HG02981 (cell line): Measurements from ENCODE around the gene GOLPH3.
"Not testable (repeated sequence)": the region's sequence is repeated elsewhere in the genome, so short reads cannot be mapped to it uniquely, and the experiment has no call there.

Experiments used
- ATAC-seq: cut with Tn5 transposase; IDR thresholded peaks from one replicate; pipeline ENCODE4 v1.9.1; 2021; ENCODE audit warnings: mild to moderate bottlenecking, moderate library complexity; ENCODE audit not compliant: unreplicated experiment

Gene GOLPH3

GRCh38 chr5:32138839-32139493 is 35.2 kb downstream of the GOLPH3 start:
- no peak for ATAC-seq

GRCh38 chr5:32136342-32136741 is 37.8 kb downstream of the GOLPH3 start:
- no peak for ATAC-seq

GRCh38 chr5:32135086-32135485 is 39.0 kb downstream of the GOLPH3 start:
- ATAC-seq, result no peak

DNA sequence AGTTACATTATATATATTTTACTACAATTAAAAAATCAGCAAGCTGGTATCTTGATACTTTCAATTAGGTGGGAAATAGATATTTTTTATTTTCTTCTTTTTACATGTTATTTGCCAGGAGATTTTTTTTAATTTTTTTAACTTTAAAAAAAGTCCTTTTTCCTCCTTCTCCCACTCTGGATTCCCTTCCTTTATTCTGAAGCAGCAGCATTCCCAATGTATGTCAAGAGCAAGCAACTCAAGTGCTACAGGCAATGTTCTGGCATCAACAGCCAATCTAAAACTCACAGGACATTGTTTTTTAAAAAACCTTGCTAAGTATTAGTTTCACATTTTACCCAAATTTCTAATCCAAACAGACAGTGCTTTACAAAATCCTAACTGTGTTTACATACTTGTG is 41.4 kb downstream of the GOLPH3 start:
- no peak for ATAC-seq

DNA sequence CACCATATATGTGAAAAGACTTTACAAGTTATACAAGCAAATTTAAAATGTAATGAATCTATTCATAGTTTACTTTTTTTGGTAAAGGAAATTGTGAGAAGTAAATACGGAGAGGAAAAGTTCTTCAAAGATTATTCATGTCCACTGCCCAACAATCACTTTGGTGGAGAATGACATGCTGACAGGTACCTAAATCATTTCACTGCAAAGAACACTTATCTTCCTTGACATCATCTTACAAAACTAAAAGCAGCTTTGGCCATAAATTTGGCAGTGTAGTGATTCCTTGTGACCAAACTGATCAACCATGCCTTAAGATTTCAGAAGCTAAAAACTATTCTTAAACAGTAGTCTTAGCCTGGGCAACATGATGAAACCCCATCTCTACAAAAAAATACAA is 42.5 kb downstream of the GOLPH3 start:
- ATAC-seq, result no peak

DNA sequence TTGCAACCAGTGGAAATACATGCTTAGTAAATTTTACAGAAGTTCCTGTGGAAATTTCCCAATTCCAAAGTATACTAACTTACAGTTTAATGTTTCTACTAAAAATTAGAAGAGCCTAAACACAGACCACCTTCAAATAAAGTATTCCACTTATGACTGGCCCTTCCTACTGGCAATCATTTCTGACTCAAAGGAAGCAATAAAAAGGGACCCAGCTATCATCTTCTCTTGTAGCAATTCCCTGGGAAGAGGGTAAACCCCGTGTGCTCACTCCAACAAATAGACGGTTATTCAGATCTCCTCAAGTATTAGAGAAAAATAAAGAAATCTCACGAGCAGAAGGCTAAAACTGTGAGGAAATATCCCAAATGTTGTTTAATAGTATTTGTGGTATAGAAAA is 43.3 kb downstream of the GOLPH3 start:
- ATAC-seq, result no peak

- ATAC-seq, result no peak
Observed at GRCh38 chr5:32129074-32129598, 45.0 kb downstream of the GOLPH3 start.

DNA sequence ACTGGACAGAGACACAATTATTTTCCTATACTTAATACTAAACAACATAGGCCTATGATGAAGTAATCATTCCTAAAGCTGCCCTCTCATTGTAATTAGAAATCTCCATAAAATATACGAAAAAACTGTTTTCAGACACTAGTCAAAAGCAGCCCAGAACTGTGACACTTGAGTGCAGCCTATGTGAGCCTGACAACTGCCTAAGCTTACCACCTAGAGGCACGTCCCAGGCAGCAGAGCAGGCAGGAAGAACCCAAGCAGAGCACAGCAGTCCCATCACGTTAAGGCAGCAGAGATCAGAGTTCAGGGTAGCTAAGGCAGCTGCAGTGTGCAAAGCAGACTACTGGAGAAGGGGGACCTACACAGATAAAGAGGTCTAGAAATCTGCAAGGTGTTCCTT is 46.4 kb downstream of the GOLPH3 start:
- ATAC-seq, result no peak

DNA sequence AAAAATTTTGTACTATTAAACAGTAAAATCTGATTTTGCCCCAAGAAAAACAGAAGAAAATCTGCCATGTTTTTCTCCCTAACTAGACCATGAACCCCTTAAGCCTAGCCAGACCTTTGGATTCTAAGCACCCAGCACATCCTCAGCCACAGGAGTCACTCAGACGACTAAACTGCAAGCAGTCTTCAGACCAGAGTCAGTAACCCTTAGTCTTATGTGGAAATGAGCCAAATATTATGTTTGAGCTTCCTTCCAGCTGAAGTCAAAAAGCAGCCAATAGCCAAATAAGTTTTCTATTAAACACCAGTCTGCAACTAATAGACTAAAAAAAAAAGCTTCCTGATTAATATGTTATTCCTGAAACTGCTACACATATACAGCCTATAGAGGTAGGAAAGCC is 47.4 kb downstream of the GOLPH3 start:
- ATAC-seq, result no peak

- no peak for ATAC-seq
Observed at GRCh38 chr5:32123889-32124676, 50.0 kb downstream of the GOLPH3 start.

- no peak for ATAC-seq
Observed at GRCh38 chr5:32123058-32123805, 50.9 kb downstream of the GOLPH3 start.

GRCh38 chr5:32118922-32119321 is 55.2 kb downstream of the GOLPH3 start:
- ATAC-seq, result not testable (repeated sequence)

DNA sequence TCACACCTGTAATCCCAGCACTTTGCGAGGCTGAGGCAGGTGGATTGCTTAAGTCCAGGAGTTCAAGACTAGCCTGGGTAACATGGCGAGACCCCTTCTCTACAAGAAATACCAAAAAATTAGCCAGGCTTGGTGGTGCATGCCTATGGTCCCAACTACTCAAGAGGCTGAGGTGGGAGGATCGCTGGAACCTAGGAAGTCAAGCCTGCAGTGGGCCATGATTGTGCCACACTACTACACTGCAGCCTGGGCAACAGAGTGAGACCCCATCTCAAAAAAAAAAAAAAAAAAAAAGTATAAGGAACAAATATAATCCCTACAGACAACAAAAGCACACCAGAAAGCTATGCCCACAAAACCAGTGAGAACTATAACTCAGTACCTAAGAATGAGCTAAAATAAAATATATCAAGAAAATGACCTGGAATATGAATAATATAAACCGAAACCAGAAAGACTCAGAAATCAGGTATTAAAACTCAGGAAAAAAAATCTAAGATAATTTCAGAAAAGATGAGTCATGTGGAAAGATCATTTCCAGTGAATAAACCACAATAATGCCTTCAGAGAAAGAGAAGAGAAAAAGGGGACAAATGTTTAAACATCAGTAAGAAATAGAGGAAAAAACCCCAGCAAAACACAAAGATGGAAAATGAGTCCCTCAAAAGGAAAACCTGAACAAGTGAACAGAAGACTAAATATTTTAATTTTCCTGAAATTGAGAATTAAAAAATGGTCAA is 57.4 kb downstream of the GOLPH3 start:
- ATAC-seq, result no peak

GRCh38 chr5:32115985-32116384 is 58.1 kb downstream of the GOLPH3 start:
- no peak for ATAC-seq

DNA sequence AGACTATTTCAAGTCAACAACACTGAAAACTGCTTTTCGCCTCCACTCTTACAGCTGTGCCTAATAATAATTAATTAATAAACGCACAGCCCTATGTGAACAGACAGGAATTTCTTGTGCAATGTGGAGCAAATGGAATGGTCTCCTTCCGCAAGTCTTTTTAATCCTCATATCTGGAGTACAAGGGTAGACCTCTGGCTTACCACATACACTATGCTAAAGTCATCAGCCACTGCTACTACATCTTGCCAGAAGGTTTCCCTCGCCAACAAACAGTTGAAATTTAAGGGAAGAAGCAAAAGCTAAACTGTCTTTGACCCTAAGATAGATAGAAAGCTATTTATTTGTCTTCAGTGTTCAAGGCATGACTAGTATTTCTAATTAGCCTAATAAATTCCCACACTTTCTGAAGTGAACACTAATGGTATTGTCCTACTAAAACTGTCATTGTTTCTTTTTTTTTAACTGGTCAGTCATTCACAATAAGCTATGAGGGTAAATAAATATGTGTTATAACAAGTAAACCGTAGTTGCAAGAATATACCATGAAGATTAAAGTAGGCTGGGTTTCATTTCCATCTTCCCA is 63.9 kb downstream of the GOLPH3 start:
- no peak for ATAC-seq

DNA sequence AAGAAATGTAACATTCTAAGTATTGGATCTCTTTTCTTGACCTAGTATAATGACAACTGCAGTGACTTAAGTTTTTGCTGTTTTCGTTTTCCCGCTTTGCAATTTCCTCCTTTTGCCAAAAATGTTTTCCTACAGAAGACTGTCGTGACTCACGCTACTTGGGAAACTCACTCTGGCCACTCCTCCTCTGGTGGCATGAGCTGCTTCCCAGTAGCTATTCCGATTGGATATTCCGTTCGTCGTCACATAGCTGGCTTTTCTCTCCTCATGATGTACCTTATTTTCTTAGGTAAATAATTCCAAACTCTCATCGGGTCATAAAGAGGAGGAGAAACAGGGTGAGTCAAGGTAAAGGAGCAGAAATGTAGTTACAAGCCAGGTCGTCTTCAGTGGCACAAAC is 64.9 kb downstream of the GOLPH3 start:
- no peak for ATAC-seq

DNA sequence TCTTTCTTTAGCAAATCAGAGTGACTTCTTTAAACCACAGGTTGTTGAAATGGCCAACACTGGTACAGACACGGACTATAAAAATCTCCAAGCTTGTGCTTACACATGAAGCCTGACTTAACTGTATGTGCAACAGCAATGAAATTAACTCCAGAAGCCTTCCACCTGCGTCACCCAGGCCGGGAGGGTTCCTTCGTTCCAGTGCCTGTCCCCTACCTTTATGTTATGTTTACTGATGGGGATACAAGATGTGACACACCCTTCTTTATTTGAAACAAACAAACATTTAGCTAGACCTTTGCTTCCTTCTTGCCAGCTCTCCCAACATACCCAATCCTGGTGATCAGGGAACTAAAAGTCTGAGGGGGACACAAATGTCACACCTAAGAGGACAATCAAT is 66.0 kb downstream of the GOLPH3 start:
- no peak for ATAC-seq

DNA sequence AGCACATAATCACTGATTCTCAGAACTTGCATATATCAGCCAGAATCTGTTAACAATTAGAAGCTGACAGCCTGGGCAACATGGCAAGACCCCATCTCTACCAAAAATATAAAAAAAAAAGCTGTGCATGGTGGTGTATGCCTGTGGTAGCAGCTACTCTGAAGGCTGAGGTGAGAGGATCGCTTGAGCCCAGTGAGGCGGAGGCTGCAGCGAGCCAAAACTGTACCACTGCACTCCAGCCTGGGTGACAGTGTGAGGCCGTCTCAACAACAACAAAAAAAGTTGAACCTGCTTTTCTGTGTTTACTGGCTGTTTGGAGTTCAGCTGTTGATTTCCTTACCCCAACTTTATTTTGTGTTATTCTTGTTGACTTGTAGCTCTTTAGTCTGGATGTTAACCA is 66.8 kb downstream of the GOLPH3 start:
- ATAC-seq, result no peak

- no peak for ATAC-seq
Observed at GRCh38 chr5:32103521-32103920, 70.6 kb downstream of the GOLPH3 start.

GRCh38 chr5:32102254-32102986 is 71.7 kb downstream of the GOLPH3 start:
- no peak for ATAC-seq
